Suppressor macrophage (primary cell): ENCODE data around the gene PLAC1.

Experiments used
- DNase-seq, 4 experiments: peaks; one replicate each; pipeline ENCODE4 v3.0.0-alpha.2; 2020 to 2022

The PLAC1 gene

DNA sequence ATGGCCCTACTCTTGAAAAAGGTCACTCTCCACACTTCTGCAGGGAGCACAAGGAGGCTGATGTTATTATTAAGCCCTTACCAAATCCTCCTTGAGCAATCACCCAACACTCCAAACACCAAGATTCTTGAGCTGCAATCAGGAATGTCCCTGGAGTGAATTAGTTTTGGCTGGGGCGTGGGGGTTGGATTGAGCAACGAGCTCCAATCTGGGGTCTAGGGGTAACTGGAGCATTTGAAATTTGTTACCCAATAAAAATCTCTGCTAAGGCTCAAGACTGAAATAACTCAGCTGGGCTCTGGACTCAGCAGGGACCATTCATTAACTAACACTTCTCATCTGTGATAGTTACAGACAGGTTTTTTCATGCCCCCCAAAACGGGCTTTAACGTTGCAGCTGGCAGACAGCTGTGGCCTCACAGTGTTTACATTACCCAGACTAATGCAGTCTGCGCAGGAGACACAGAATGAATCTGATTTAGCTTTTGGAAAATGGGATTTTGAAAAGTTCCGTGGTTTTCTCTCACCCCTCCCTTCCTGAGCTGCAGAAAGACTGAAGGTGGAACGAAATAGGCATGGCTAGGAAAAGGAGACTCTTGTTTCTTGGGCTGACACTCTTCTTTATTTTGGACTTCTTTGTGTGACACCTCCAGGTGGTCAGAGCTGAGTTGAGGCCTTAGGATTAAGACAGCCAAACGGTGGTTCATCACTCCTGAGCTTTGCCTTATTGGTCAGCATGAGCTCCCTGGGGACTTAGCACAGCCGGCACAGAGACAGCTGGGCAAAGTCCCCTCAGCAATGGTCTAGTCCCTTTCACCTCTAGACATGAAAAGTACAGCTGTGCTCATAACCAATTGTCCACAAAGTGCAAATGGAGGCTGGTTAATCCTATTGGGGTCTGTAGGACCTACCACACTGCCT, 26.6 kb downstream of the PLAC1 start:
- no peak for DNase-seq

- no peak for DNase-seq
Measured at GRCh38 chrX:134628663-134629062, 29.6 kb downstream of the PLAC1 start.

- DNase-seq = no peak
Measured at GRCh38 chrX:134626434-134626833, 31.8 kb downstream of the PLAC1 start.

DNA sequence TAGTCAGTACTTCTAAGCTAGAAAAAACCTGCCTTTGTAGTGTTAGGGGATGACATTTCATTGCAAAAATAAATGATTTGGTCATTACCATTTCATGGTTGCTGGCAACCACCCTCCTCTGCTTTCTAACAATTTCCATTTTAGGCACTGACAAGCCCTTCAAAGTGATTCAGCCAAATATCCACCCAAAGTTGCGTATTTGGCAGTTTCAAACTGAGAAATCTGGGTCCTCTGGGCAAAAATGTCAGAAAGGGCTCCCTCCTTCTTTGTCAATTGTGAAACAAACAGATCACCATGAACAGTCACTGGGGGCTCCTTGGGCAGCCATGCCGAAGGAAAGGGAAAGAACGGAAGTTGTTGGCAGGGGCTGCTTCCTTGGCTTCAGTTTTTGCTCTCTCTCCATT, 33.0 kb downstream of the PLAC1 start:
- peak in 2 of 4 experiments; percentile 1 to 20 for DNase-seq

- no peak for DNase-seq
Measured at GRCh38 chrX:134624046-134624430, 34.2 kb downstream of the PLAC1 start.

- DNase-seq = peak in 2 of 4 experiments; percentile 22 to 28
Measured at GRCh38 chrX:134623293-134624045, 34.8 kb downstream of the PLAC1 start.

DNA sequence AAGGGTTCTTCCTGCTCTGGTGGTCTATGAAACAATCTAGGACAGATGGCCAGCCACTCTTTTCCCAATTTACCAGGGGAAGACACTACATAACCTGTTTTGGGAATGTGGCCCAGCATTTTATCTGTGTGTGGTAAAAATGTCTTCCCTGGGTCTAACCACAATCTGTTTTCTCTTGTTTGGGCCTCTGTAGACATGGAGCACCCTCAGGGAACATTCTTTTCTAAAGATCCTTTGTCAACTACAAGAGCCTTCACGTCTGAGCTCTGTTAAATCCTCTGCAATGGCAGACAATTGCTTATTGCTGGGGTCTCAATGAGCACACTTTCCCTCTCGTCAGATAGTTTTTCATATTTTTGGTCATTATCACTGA, 35.5 kb downstream of the PLAC1 start:
- no peak for DNase-seq

DNA sequence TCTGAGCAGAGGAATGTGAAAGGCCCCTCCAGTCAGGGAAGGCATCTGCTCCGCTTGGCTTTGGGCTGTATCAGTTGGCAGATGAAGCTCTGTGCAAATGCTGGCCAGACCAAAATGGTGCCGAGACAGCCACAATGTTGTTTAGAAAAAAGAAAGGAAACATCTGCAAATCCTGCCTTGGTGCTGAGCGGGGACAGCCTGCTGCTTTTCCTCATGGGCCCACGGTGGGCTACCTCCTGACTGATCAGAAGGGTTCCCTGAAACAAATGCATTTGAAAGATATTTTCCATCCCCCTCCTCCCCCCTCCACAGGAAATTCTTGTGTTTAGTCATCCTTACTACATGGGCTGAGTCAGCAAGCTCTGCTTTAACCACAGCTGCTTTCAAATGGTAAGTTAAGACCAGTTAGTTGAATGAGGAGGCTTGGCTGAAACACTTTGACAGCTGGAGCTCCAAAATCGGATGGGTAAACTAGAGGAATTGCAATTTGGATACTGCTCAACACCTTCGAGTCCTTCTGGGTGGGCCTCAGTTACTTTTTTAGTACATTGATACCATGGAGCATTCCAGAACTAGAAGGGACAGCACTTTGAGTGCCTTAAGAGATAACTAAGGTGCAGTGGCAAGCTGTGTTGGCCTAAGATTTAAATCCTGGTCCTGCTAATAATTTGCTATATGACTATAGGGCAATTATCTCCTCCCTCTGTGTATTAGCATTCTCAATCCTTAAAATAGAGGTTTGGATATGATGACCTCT, 36.0 kb downstream of the PLAC1 start:
- peak; percentile 28 to 62 (median 48) for DNase-seq

GRCh38 chrX:134619838-134620237, 38.4 kb downstream of the PLAC1 start:
- no peak for DNase-seq

DNA sequence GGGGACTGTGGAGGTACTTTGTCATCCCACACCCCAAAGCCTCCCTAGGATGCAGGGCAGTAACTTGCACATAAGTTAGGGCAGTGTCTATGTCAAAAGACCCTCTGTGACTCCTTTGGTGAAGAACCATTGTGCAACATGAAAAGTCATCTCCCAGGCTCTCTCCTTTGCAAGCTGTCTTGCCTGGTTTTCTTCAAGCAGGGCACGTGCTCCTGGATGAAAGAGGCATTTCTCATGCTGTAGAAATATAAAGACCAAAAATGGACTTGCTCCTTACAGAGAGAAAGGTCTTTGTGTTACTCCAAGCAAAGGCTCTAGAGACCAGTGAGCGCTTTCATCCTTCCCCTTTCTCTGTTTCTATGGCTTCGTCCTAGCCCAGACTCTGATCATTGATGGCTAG, 44.9 kb downstream of the PLAC1 start:
- no peak for DNase-seq

DNA sequence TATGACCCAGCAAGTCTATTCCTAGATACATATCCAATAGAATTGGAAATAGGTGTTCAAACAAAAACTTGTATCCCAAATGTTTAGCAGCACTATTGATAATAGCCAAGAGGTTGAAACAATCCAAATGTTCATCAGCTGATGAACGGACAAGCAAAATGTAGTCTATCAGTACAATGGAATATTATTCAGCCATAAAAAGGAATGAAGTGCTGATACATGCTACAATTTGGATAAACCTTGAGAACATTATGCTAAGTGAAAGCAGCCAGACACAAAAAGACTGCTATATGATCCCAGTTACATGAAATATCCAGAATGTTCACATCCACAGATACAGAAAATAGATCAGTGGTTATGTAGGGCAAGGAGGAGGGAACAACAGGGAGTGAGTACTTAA, 50.1 kb downstream of the PLAC1 start:
- DNase-seq = no peak

DNA sequence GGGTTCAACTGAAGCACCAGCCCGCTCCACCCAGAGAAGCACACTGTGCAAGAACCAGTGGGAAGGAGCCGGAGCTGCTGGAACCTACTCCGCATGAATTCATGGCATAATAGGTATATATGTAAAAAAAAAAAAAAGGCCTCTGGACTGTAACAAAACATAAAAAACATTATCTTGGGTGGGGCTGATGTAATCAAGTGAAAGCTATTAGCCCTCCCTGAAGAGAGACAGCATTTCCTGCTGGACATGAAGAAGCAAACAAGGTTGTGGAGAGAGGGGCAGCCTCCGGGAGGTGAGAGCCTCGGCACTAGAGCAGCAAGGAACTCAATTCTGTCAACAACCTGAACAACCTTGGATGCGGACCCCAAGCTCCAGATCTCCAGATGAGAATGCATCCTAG, 50.7 kb downstream of the PLAC1 start:
- DNase-seq = no peak

DNA sequence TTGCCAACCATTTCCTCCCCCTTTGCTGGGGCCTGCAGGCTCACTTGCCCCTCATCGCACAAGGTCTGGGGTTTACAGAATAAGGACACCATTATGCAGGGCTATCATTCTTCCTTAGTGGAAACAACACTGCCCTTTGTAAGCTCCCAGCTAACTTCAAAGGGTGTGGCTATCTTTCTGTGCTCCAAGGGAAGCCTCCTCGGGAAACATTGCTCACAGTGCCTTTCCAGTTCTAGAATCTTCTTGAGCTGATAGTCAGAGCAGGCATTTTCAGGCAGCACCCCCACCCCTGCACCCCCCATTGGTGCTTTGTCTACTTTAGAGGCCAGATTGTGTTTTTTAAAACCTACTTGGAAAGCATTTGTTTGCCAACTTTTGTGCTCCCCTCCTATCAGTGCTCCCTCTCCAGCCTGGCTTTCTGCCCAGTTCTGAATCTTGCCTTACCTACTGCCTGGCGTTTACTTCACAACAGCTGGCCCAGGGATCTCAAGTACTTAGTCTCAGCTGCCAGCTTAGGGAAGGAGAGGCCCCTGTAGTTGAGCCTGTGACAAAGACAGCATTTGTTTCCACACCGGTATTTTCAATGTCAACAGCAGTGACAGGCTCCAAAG, 53.5 kb downstream of the PLAC1 start:
- no peak for DNase-seq

DNA sequence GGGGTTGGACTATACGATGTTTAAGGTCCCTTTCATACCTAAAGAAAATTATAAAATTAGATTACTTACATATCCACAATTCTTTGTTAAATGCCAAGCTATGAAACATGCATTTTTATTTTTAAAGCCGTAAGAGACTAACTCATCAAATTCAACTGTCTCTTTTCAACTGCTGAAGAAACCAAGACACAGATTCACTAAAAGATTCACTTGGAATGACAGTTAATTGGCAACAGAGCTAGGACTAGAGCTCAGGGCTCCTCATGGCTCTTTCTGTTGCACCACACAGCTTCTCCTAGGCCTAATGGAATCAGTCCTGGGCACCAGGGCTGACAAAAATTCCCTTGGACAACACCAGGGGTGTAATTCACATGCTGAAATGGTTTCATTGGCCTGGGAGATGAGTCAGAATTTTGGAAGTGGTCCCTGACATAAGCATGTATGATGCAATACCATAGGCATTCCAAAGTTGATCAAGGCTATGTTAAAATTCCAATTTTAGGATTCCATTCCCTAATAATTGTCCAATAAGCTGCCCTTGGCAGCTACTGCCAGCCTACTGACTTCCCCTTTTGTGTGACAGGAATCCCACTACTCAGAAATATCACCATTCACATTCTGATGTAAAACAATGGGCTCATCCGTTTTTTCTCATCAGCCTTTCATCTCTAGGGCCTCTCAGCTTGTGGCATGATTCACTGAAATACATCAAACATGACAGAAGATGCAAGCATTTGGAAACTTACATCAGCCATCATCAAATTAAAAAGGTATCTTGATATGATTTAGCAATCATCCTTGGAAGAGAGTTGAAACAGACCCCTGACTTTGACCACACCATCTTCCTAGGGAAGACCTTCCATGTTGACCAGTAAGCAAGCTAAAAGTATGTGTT, 54.2 kb downstream of the PLAC1 start:
- DNase-seq = peak in 1 of 4 experiments; percentile 7

DNA sequence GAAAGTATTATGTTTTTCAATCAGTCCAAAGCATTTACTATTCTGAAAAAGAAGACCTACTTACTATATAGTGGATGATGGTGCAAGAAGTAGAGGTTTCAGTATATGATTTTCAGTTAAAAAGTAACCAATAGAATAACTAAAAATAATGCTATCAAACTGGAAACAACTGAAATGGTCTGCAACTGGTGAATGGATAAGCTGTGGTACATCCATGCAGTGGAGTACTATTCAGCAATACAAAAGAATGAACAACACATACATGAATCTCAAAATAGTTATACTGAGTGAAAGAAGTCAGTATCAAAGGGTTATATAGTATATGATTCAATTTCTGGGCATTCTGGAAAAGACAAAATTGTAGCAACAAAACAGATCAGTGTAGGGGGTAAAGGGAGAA, 55.9 kb downstream of the PLAC1 start:
- DNase-seq = no peak

GRCh38 chrX:134601240-134601765, 57.0 kb downstream of the PLAC1 start:
- DNase-seq = no peak

- peak in 3 of 4 experiments; percentile 17 to 22 (median 17) for DNase-seq
Measured at GRCh38 chrX:134600714-134601113, 57.6 kb downstream of the PLAC1 start.

DNA sequence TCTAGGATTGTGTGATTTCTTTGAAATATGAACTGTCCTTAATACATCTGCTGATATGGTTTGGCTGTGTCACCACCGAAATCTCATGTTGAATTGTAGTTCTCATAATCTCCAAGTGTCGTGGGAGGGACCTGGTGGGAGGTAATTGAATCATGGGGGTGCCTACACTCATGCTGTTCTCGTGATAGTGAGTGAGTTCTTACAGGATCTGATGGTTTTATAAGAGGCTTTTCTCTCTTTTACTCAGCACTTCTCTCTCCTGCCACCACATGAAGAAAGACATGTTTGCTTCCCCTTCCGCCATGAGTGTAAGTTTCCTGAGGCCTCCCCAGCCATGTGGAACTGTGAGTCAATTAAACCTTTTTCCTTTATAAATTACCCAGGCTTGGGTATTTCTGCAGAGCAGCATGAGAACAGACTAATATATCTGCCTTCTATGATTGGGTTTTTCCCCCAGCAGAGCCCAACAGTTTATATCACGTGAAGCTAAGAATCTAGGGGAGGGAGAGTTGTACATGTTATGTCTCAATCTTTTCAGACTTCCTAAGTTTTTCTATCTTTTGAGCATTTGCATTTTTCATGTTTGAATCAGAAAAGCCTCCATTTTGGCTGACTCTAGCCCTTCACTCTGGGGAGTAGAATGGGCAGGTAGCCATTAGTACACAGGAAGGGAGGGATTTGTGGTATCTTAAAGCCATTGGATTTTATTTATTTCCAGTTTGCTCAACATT, 58.9 kb downstream of the PLAC1 start:
- DNase-seq = peak; percentile 2 to 47 (median 24)

DNA sequence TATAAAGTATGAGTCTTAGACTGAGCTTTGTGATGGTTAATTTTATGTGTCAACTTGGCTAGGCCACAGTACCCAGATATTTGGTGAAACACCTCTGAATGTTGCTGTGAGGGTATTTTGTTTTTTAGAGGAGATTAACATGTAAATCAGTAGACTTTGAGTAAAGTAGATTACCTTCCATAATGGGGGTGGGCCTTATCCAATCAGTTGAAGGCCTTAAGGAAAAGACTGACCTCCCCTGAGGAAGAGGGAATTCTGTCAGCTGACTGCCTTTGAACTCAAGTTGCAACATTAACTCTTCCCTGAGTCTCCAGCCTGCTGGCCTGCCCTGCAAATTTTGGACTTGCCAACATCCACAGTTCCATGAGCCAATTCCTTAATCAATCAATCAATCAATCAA, 66.0 kb downstream of the PLAC1 start:
- DNase-seq = no peak

GRCh38 chrX:134591502-134591901, 66.8 kb downstream of the PLAC1 start:
- DNase-seq = no peak

GRCh38 chrX:134588806-134589205, 69.5 kb downstream of the PLAC1 start:
- DNase-seq = no peak
